GM04504 (cell line): ENCODE data around the gene POU3F1.

Experiments
- DNase-seq: peaks from one replicate; pipeline ENCODE4 v3.0.0-alpha.2; 2012; ENCODE audit warnings: low read depth

POU3F1 gene

DNA sequence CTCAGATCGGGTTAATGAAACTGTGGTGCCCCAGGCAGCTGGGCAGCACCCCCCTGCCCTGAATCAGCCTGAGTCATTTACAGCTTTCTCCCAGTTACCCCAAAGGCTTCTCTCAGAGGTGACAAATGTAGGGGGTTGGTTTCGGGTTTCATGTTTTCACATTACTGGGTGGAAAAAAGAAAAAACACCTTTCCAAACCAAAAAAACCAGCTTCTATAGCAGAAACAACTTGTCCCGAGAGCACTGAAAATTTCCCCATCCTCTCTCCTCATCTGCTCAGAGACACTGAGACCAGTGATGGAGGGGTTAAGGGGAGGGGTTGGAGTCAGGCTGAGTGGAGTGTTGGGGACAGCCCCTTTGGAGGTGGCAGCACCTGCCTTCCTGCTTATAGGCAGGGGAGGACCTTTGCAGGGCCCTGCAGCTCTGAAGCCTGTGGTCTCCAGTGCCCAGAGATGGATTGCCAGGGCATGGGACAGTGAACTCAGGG lies 18.4 kb downstream of the POU3F1 start:
- DNase-seq = no peak

DNA sequence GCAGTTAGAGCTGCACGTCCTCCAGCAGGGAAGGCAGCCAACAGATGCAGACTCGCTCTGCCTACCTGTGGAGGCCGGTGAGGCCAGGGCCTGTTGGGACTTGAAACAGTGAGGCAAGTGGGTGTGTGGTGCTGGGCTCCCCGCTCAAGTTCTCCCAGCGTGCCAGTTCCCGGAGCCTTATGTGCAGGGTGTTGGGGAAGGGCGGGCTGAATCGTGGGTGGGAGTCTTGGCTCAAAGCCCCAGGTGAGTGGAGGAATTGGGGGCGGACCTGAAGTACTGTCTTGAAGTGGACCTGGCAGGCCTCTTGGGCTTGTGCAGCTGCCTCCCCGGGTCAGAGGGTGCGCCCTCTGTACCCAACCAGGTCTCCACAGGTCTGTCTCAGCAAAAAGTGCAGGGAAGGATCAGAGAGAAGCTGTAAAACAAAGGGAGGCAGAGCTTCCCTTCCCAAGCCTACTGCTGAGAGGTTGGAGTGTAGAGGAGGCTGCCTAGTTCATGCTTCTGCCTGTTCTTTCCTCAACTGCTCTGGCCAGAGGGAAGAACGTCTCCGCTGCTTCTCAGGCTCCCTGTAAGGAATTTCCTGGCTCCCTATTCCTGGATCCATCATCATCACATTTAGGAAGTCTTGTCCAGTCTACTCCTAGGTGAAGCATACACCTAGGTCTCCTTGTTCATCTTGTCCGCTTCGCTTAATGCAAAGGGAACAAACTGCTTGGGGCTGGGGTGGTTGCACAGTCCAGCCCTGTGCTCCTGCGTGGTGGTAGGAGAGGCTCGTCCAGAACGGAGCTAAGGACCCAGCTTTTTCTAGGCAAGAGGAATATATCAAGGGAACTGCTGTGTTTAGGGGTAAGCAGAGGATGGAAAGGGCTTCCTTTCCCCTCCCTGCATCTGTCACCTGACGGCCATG lies 19.1 kb downstream of the POU3F1 start:
- DNase-seq = no peak

DNA sequence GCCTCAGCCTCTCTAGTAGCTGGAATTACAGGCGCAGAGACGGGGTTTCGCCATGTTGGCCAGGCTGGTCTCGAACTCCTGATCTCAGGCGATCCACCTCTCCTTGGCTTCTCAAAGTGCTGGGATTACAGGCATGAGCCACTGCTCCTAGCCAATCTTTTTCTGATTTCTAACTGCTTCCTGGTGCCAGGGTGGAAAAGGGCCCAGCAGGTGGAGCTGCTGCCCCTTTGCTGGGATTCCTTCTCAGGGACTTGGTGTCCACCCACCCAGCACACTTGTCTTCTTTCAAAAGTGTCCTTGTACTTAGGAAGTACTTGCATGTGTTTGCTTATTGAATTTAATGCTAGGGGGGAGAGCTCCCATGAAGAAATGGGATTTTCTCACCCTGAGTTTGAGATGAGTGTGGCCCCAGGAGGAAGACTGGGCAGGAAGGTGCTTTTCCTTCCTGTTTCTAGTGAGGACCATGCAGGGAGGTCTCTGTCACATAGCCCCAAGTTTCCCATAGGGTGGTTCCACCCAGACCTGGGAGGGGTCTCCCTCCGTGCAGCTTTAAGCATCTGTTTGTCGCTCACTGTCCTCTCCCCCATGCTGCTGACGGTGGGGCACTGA lies 19.9 kb downstream of the POU3F1 start:
- no peak for DNase-seq

DNA sequence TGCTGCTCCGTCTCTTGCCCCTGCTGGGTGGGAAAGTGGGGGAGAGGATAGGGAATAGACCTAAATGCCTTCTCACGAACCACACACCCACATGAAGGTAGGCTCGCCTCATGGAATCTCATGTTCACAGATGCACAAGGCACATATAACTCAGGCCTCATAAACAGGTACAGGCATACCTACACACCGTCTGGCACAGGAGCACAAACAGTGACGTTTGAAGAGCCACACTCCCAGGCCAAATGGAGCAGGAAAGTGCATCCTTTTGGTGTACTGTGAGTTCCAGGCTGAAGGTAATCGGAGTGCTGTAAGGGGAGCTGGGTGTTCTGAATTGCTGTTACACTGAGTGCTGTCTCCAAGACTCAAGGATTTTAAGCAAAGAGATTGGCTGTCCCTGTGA lies 20.9 kb downstream of the POU3F1 start:
- DNase-seq = no peak

DNA sequence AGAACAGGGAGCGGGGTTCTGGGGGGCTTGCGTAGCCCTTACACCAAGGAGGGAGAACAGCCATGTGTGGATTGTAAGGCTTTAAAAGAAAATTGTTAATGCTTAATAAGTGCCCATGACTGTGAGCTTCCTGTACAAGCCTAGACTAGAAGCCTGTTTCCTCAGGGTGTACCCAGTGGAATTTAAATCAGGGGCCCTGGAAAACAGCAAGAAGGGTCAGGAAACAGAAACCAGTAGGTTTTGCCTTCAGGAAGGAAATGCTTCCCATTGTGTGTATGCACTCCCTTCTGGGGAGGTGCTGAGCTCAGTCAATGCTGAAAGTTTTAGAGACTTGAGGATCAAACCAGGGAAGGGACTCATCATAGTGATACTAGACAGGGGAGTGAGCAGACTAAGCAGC lies 21.4 kb downstream of the POU3F1 start:
- no peak for DNase-seq

DNA sequence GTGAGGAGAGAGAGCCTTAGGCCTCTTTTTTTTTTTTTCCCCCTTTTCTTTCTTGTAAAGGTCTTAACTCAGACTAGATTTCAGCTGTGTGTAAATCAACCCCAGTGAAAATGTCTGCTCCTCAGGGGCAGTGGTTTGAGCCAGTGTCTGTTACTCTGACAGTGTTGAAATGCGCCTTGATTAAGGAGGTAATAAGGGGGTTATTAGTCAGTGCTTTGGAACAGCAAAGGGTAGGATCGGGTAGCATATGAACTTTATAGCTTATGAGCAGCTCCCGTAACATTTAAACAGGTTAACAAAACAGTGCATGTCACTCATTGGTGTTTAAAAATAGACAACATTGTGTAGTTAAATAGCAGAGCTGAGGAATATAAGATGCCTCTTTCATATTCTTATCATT lies 23.8 kb downstream of the POU3F1 start:
- DNase-seq = no peak

DNA sequence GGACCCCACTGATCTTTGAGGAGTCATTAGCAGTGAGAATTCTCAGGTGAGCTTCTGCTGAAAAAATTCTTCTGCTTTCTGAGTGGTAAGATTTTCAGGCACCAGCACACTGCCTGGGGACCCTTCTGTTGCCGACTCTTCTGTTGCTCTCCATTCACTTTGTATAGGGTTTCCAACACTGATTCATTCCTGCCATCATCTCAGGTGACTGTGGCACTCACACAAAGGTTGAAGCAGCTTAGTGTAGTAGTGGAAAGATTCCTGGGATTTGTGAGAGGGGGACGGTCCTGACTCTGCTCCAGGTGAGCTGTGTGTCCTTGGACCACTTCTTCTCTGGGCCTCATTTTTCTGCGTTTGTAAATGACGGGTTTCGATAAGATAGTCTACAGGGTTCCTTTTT lies 24.6 kb downstream of the POU3F1 start:
- no peak for DNase-seq

DNA sequence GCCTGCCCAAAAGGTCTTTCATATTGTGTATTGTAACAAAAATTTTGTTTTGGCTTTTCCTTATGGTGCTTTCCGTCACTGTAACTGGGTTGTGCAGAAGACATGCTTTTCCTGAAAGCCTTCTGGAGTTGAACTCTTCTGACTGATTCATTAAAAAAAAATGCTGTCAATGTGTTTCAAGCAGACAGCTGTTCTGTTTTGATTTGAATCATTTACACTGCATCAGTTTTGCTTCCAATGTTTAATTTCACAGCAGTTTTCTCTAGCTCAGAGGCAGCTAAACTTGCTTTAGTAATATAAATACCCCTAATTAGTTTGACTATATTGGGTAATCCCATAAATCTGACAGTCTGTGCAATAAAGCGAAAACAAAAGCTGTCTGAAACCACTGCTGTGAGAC lies 26.2 kb downstream of the POU3F1 start:
- DNase-seq = no peak

DNA sequence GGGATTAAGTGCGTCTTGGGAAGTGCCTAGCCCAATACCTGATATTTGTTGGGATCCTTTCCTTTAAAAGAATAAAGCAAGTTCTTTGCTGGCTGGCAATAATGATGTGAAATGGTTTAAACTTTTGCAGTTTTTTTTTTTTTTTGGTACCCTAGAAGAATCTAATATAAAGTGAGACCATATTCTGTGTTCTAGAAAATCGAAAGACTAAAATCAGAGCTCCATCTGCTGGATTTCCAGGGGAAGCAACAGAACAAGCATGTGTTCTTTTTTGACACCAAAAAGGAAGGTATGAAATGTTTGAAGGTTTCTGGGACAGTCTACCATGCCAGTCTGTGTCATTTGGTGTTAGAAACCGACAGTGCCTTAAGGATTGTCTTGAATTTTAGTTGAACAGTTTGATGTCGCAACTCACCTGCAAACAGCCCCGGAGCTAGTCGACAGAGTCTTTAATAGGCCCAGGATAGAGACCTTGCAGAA lies 27.7 kb downstream of the POU3F1 start:
- DNase-seq = no peak

DNA sequence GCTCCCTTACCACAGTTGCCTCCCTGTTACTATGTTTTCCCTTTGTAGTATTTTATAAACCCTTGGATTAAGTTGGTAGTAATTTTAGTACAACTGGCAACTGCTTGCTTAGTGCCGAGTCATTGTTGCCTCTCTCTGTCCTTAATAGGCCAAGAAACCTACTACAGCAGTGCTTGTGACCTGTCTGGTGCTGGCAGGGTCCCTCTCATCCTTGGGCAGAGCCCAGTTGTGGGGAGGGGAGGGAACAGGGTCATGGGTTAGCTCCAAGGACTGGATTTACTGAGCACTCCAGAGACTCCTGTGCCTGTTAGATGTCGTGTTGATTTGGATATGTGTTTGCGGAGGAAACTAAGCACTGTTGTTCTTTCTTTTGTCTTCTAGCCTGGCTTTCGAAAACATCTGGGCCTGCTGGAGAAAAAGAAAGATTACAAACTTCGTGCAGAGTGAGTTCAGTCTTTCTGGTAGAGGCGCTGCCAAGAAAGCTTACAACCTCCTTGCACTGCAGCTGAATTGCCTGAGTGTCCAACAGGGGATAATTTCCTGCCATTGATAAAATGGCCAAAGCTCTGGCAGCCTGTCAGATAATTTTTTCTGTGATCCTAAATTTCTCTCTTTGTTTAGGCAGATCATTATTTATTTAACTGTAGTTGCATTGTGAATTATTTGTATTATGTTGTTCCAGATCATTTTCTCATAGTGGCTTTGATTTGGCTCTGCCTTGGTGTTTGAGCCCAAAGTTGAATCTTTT lies 30.4 kb downstream of the POU3F1 start:
- DNase-seq = no peak

DNA sequence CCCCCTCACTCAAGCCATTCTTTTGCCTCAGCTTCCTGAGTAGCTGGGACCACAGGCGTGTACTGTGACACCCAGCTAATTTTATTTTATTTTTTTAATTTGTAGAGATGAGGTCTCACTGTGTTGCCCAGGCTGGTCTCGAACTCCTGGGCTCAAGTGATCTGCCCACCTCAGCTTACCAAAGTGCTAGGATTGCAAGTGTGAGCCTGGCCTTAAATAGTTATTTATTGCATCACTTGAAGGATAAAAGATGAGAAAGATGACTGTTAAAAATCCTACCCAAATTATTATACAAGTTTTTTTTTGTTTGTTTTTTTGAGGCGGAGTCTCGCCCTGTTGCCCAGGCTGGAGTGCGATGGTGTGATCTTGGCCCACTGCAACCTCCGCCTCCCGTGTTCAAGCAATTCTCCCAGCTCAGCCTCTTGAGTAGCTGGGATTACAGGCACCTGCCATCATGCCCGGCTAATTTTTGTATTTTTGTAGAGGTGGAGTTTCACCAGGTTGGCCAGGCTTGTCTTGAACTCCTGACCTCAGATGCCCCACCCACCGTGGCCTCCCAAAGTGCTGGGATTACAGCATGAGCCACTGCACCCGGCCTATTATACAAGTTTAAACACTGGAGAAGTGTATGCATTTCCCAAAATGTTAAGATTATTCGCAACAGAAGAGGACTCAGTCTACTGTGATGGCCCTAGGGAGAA lies 31.7 kb downstream of the POU3F1 start:
- DNase-seq = no peak

DNA sequence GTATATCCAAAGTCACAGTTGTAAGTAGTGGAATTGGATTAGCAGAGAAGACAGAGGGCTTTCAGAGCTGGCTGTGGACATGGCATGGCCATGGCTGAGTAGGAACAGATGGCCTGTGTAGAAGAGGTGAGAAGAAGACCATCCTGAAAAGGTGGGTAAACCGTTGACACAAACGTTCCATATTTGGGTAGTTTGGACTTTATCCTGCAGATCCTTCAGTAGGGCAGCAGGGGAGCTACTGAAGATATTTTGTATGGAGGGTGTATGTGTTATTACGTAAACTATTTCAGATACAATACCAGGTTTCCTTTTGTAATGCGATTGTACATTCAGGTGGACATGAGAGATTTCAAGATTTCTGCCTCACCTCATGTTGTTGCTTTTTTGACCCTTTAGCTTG lies 32.4 kb downstream of the POU3F1 start:
- no peak for DNase-seq

DNA sequence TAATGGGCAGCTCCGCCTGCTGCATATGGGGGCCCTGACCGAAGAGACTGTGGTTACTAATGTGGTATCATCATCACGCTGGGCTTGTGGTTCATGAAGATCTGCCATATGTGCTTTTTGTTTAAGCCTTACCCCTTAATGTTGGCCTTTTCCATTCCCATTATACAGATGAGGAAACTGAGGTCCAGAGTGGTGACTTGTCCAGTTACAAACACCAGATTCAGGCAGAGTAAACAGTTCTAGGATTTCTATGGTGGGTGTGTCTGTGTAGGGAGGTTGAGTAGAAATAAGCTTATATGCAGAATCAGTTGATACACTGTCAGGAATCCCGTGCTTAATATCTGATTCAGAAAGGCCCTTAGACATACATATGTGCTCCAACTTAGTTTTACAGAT lies 33.4 kb downstream of the POU3F1 start:
- no peak for DNase-seq

DNA sequence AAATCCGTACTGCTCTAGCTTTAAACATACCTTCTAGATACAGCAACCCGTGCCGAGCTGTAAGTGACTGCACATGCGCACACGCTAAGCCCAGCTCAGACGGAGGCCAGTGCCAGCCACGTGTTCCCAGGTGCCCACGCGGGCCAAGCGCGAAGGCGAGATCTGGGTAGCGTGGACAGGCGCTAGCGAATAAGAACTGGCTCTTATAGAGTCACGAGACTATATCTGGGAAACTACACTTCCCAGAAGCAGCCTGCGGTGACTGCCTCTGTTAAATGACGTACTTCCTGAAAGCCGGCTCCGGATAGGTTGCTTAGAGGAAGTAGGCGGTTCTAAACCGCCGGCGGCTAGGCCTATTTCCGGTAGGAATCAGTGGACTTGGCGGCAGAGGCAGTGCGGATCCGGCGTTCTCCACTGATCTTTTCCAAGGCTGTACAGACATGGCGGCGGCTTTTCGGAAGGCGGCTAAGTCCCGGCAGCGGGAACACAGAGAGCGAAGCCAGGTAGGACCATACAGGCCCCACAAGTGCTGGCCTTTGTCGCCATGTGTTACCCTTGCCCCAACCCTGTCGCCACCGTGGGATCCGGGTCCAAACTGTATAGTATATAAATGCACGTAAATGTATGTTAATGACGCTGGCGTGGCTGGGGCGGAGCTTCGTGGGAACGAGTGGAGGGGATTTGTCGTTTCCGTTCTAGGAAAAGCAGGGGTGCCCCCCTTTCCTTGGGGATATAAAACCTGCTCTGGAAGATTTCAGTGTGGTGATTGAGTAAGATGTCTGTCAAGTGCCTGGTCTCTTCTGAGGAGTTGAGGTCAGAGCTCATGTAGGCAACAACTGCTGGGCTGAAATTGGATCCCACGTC lies 34.0 kb downstream of the POU3F1 start, which contains the start of gene UTP11:
Gene UTP11, plus strand, starts transcription at position 372 of the 864 bp plus-strand sequence. Its CDS starts 69 bp downstream, at position 441.
- peak; percentile 98 for DNase-seq

DNA sequence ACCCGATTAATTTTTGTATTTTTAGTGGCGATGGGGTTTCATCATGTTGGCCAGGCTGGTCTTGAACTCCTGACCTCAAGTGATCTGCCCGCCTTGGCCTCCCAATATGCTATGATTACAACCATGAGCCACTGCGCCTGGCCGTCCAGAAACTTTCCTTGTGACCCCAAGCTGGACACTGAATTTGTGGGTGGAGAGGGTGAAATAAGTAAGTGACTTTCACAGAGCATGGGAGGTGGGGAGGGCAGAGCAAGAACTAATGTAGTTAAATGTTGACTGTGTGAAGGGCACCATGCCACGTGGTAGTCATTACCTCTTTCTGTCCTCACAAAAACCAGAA lies 36.8 kb downstream of the POU3F1 start:
- DNase-seq = no peak

DNA sequence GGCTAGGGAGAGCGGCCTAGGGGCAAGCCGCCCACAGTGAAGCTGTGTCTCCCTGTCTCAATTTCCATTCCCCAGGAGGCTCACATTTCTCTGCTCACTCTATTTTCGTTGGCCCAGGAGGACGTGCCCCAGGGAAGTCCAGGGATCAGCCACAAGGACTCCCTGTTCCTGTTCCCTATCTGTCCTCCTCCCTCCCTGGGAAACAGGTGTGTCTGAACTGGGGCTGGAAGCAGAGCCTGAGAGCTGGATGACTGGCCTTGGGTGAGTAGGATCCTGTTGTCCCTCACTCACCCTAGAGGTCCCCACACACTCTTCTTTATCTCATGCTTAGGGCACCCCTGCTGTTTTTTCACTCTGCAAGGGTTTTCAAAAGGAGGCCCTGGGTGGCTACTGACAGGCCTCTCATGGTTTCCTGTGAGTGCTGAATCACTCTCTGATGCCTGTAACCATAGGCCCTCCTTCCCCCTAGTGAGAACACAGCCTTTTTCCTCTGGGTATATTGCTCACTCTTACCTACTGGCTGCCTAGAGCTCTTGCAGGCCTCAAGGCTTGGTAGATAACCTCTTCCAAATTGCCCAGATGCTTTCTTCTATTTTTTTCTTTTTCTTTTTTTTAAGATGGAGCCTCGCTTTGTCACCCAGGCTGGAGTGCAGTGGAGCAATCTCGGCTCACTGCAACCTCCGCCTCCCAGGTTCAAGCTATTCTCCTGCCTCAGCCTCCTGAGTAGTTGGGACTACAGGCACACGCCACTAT lies 37.3 kb downstream of the POU3F1 start:
- no peak for DNase-seq

DNA sequence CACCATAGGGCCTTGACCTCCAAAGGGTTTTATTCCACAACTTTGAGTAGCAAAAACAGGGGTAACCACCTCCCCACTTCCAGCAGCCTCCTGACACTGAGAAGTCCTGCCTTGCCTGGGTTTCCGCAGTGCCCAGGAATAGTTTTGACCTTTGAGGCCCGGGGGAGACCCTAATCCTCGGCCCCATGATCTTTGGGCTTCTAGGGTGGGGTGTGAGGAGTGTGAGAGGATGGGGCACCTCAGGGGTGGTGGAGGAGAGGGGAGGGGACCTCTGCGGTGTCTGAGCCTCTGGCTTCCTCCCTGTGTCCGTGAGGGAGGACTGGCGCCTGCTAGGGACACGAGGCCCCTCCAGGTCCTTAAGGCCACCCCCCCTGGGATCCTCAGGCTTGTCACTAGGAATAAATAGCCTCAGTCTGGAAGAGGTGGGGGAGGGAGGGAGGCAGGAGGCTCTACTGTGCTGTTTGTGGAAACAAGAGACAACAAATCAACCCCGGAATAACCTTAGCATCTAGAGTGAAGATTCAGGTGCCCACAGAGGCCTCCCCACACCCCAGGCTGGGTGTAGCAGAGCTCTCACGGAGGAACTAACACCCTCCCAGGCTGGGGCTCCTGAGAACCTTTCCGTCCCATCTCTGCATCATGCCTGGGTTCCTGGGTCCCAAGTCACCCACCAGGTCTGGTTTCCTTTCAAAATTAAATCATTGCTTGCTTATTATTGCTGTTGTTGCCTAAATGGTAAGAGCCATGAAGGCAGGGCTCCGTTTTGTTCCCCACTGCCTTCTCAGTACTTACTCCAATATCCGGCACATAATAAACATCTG lies 40.4 kb downstream of the POU3F1 start:
- no peak for DNase-seq

DNA sequence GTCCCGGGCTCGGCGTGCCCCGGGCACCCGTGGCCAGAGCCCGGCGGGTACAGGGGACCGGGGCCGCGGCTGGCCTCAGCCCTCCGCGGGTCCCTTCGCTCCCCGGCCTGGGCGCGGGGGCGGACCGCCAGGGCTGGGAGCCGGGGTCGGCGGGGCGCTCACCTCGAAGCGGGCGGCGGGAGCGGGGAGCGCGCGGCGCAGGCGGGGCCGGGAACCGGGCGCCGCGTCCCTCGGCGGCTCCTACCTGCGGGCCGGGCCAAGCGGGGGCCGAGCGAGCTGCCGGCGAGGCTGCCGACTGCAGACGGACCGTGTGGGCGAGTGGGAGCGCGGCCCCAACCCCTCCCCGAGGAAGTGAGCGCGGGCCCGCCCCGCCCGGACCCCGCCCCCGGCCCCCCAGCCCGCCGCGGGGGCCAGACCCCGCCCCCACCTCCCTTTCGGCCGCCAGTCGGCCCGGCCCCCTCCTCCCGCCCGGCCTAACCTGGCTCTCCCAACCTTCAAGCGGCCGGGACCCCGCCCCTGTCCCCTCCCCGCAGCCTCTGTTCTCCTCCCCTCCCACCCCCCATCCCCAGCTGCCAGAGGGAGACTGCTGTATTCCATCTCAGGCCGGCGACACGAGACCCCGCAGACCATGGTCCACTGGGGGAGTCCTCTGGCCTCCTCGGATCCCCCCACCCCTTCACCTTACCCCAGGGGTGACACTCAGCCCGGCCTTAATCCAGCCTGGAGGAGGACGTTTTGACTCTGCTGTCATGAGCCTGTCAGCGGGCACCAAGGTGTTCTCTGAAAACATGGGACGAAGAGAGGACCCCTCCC lies 41.2 kb downstream of the POU3F1 start, which contains the start of gene FHL3:
Gene FHL3, minus strand, starts transcription at position 320 of the 813 bp plus-strand sequence. CDS start 6,102 bp downstream, outside the sequence.
- no peak for DNase-seq
